Neural crest cell (in vitro differentiated cells): Measurements from ENCODE around the gene SLC9A9. TPM values are rescaled to one million over a fixed set of nuclear protein-coding genes. Genes with fewer than 3 reads are reported as not detected.

Experiments
- DNase-seq: peaks from one replicate; pipeline ENCODE4 v3.0.0; 2021; ENCODE audit warnings: low read depth, mixed read lengths, low spot score
- H3K27ac Mint-ChIP-seq: one replicate; pipeline ENCODE4 v1.8.0; 2021; ENCODE audit warnings: mild to moderate bottlenecking, mixed read lengths; ENCODE audit not compliant: unreplicated experiment
- H3K27me3 Mint-ChIP-seq: 2 replicates; pipeline ENCODE4 v1.8.0; 2021; ENCODE audit warnings: low read depth, mild to moderate bottlenecking, mixed read lengths
- H3K36me3 Mint-ChIP-seq: 2 replicates; pipeline ENCODE4 v1.8.0; 2021; ENCODE audit warnings: low read depth, mild to moderate bottlenecking, mixed read lengths
- H3K4me1 Mint-ChIP-seq: 2 replicates; pipeline ENCODE4 v1.8.0; 2021; ENCODE audit warnings: mixed read lengths
- H3K4me3 Mint-ChIP-seq: one replicate; pipeline ENCODE4 v1.8.0; 2021; ENCODE audit warnings: mild to moderate bottlenecking, mixed read lengths
- H3K9me3 Mint-ChIP-seq: 2 replicates; pipeline ENCODE4 v1.8.0; 2021; ENCODE audit warnings: mixed read lengths
- total RNA-seq: library from RNA; stranded (reverse); gene quantifications from 2 replicates; pipeline ENCODE4 v1.2.1, GENCODE V29; 2021
- TF ChIP-seq, protein P1 (sequence below): fragments of 200-600 bp; sonication (generic); conservative IDR thresholded peaks from 2 replicates; pipeline ENCODE4 v1.5.0; 2021; ENCODE audit warnings: antibody characterized with exemption, mild to moderate bottlenecking

The SLC9A9 gene
- total RNA-seq, 1 donor from 2014 or later, result 0.56 TPM

DNA sequence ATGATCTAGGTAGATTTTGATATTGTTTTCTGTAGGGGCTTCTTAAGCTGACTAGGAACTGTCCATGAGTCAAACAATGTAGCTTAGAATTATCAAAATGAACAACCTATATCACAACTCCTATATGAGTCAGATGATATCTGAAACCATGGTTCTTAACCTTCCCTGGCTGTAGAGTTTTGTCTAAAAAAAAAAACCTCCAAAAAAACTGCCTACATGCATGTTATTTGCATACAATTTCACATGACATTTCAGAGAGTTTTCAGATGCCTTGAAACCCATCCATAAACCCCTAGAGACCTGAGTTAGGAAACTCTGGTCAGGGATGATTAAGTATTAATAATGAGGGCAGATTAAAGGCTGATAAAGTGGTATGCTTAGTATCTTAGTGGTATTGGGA is 571.7 kb downstream of the SLC9A9 start:
- Mint-ChIP-seq H3K36me3 (no peaks in the 10 kb centered on the region), H3K9me3 (peaks cover 3% of the 10 kb centered on the region), H3K27ac (no peak overlapping the region), H3K4me1 (no peaks in the 10 kb centered on the region), H3K27me3 (no peaks in the 10 kb centered on the region), H3K4me3 (no peak overlapping the region)
- no peak for DNase-seq
- TF ChIP-seq, protein P1, sequence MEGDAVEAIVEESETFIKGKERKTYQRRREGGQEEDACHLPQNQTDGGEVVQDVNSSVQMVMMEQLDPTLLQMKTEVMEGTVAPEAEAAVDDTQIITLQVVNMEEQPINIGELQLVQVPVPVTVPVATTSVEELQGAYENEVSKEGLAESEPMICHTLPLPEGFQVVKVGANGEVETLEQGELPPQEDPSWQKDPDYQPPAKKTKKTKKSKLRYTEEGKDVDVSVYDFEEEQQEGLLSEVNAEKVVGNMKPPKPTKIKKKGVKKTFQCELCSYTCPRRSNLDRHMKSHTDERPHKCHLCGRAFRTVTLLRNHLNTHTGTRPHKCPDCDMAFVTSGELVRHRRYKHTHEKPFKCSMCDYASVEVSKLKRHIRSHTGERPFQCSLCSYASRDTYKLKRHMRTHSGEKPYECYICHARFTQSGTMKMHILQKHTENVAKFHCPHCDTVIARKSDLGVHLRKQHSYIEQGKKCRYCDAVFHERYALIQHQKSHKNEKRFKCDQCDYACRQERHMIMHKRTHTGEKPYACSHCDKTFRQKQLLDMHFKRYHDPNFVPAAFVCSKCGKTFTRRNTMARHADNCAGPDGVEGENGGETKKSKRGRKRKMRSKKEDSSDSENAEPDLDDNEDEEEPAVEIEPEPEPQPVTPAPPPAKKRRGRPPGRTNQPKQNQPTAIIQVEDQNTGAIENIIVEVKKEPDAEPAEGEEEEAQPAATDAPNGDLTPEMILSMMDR, result no peak

DNA sequence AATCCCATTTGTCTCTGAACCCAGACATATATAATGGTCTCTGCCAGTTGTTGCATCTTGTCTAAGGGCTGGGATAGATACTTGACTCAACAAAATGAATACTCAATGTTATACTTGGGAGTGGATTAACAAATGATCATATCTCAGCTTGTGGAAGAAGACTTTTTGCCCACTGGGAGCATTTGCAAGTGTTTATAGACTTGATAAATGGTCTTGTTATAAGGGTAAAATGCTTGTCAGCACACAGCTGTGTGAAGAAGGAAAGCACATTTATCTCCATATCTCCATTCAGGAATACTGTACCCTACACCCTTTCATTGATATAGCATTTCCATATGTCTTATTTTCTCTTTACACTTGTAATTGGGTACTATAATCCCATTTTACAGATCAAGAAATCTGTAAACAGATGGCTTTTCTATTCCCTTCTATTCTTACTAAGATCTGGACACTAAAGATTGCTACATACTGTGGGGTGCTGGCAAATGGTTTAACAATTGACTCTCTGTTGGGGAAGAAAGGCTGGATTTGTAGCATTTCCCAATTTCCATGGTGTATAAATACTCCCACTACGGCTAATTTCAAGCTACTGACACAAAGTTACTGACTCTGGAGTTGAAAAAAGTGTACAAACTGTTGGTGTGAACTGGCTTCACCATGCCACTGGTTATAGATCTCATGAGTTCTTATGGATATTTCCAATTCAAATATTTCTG is 574.1 kb downstream of the SLC9A9 start:
- Mint-ChIP-seq H3K27ac (no peak overlapping the region), H3K36me3 (no peaks in the 10 kb centered on the region), H3K27me3 (no peaks in the 10 kb centered on the region), H3K9me3 (no peaks in the 10 kb centered on the region), H3K4me3 (no peak overlapping the region), H3K4me1 (no peaks in the 10 kb centered on the region)
- TF ChIP-seq, protein P1, result no peak
- no peak for DNase-seq

- no peak for DNase-seq
- Mint-ChIP-seq H3K4me3 (no peak overlapping the region), H3K27me3 (no peaks in the 10 kb centered on the region), H3K36me3 (no peaks in the 10 kb centered on the region), H3K4me1 (no peaks in the 10 kb centered on the region), H3K9me3 (no peaks in the 10 kb centered on the region), H3K27ac (no peak overlapping the region)
- TF ChIP-seq, protein P1, result no peak
Observed at GRCh38 chr3:143271136-143271535, 577.1 kb downstream of the SLC9A9 start.

GRCh38 chr3:143269741-143270140 is 578.5 kb downstream of the SLC9A9 start:
- H3K27me3 Mint-ChIP-seq, result no peaks in the 10 kb centered on the region
- TF ChIP-seq, protein P1, result no peak
- no peaks in the 10 kb centered on the region for H3K9me3 Mint-ChIP-seq
- H3K27ac Mint-ChIP-seq, result no peak overlapping the region
- no peak for DNase-seq
- no peaks in the 10 kb centered on the region for H3K4me1 Mint-ChIP-seq
- no peaks in the 10 kb centered on the region for H3K36me3 Mint-ChIP-seq
- no peak overlapping the region for H3K4me3 Mint-ChIP-seq

DNA sequence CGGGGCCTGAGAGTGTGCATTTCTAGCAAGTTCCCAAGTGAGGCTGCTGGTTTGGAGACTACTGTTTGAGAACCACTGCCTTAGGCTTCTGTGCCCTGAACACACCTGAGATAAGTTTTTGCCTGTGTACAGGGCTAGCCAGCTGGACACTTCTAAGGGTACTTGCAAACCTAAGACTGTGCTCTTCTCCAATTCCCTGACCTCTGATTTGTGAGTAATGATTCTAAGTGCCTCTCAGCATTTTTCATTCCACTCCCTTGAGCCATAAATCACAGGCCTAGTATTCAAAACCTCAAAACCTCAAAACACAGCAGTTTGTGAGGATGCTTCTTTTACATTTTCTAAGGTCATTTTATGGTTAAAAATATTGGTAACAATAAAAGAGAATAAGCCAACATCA is 580.3 kb downstream of the SLC9A9 start:
- Mint-ChIP-seq H3K27me3 (no peaks in the 10 kb centered on the region), H3K4me1 (no peaks in the 10 kb centered on the region), H3K4me3 (no peak overlapping the region), H3K27ac (no peak overlapping the region), H3K36me3 (no peaks in the 10 kb centered on the region), H3K9me3 (no peaks in the 10 kb centered on the region)
- DNase-seq, result no peak
- TF ChIP-seq, protein P1, result no peak
